Endothelial cell of umbilical vein (primary cell): ENCODE results near the gene FMNL2. TPM values are rescaled to one million over a fixed set of nuclear protein-coding genes. Genes with fewer than 3 reads are reported as not detected.

ENCODE experiments used
- BruUV-seq: library from RNA; stranded (reverse); fragments of 400-500 nt; replicated peaks from 2 replicates; lab custom pipeline; 2021; lab: Mats Ljungman, UMichigan
- CTCF ChIA-PET: fragments of 300-600, 350-600 bp; sonication (Branson Sonifier 250); formaldehyde crosslinking; loops from one replicate; lab custom pipeline; 2021; ENCODE audit warnings: antibody characterized with exemption, inconsistent platforms; lab: Charles Lee
- POLR2A ChIA-PET: fragments of 300-600, 350-600 bp; sonication (Branson Sonifier 250); formaldehyde crosslinking; loops from one replicate; lab custom pipeline; 2021; ENCODE audit warnings: antibody characterized with exemption, inconsistent platforms; lab: Charles Lee
- DNase-seq: peaks from one replicate; pipeline ENCODE4 v3.0.0-alpha.2; 2011; ENCODE audit warnings: low read depth, low spot score
- FAIRE-seq: peaks from 2 replicates; lab custom pipeline; 2011; peaks lifted over from hg19 to GRCh38; lab: Jason Lieb, UNC
- H2AFZ ChIP-seq: 2 replicates; pipeline ENCODE4 v1.6.0; 2012; ENCODE audit warnings: low read depth, low read length, control low read depth, inconsistent platforms
- H3K27ac ChIP-seq: 2 replicates; pipeline ENCODE4 v1.5.1; 2011; ENCODE audit warnings: low read depth, mild to moderate bottlenecking, control low read depth, low read length, moderate library complexity; ENCODE audit not compliant: insufficient read depth
- H3K27me3 ChIP-seq, 2 experiments: 2 replicates each; pipeline versions ENCODE4 v1.6.0 to v1.6.1; 2011; ENCODE audit warnings: low read length in 2 of 2, mixed read lengths in 1 of 2; ENCODE audit not compliant: control insufficient read depth in 2 of 2, insufficient read depth in 2 of 2
- H3K36me3 ChIP-seq, 2 experiments: 2 replicates in 1 of 2; 3 replicates in 1 of 2; pipeline ENCODE4 v1.5.1; 2011; ENCODE audit warnings: low read length in 2 of 2, mild to moderate bottlenecking in 1 of 2, moderate library complexity in 1 of 2; ENCODE audit not compliant: control insufficient read depth in 2 of 2, insufficient read depth in 2 of 2; ENCODE audit errors: extremely low read depth in 1 of 2
- H3K4me1 ChIP-seq: 3 replicates; pipeline ENCODE4 v1.5.1; 2011; ENCODE audit warnings: mild to moderate bottlenecking, low read length; ENCODE audit not compliant: control insufficient read depth, insufficient read depth; ENCODE audit errors: extremely low read depth
- H3K4me2 ChIP-seq: 2 replicates; pipeline ENCODE4 v1.6.1; 2011; ENCODE audit warnings: low read length, control low read depth, mixed read lengths; ENCODE audit not compliant: insufficient read depth
- H3K4me3 ChIP-seq, 3 experiments: fragments of 200-600 bp in 1 of 3; sonication (generic), shearing (Covaris generic) in 1 of 3; replicated peaks in 1 of 3; 2 replicates each; pipeline ENCODE4 v1.5.1; 2011 to 2016; ENCODE audit warnings: control low read depth in 3 of 3, low read length in 3 of 3, mild to moderate bottlenecking in 2 of 3, inconsistent platforms in 1 of 3, low read depth in 1 of 3, moderate library complexity in 1 of 3; ENCODE audit not compliant: insufficient read depth in 1 of 3
- H3K79me2 ChIP-seq: 2 replicates; pipeline ENCODE4 v1.6.0; 2012; ENCODE audit warnings: low read length, inconsistent platforms; ENCODE audit not compliant: control insufficient read depth, insufficient read depth
- H3K9ac ChIP-seq: replicated peaks from 2 replicates; pipeline ENCODE3; 2011; ENCODE audit warnings: low read length, control low read depth; ENCODE audit not compliant: insufficient read depth; ENCODE audit errors: extremely low read depth
- H3K9me1 ChIP-seq: replicated peaks from 3 replicates; pipeline ENCODE4 v1.6.0; 2011; ENCODE audit warnings: mild to moderate bottlenecking, low read length; ENCODE audit not compliant: control insufficient read depth, insufficient read depth; ENCODE audit errors: extremely low read depth
- H3K9me3 ChIP-seq: replicated peaks from 2 replicates; pipeline ENCODE4 v1.5.1; 2012; ENCODE audit warnings: low read length, inconsistent platforms; ENCODE audit not compliant: control insufficient read depth, insufficient read depth
- H4K20me1 ChIP-seq: replicated peaks from 2 replicates; pipeline ENCODE3; 2011; ENCODE audit warnings: mild to moderate bottlenecking, low read length; ENCODE audit not compliant: control insufficient read depth, insufficient read depth; ENCODE audit errors: extremely low read depth
- EZH2 ChIP-seq: IDR thresholded peaks from 2 replicates; pipeline ENCODE4 v1.6.1; 2012; ENCODE audit warnings: borderline replicate concordance, low read depth, mild to moderate bottlenecking, moderate library complexity, low read length, inconsistent platforms; ENCODE audit not compliant: severe bottlenecking
- FOS ChIP-seq: IDR thresholded peaks from 2 replicates; pipeline ENCODE4 v1.6.1; 2011; ENCODE audit warnings: mild to moderate bottlenecking, low read length, moderate library complexity, borderline replicate concordance; ENCODE audit not compliant: insufficient read depth
- GATA2 ChIP-seq: IDR thresholded peaks from 2 replicates; pipeline ENCODE4 v1.7.0; 2011; ENCODE audit warnings: low read depth, mild to moderate bottlenecking, moderate library complexity, mixed read lengths, low read length; ENCODE audit not compliant: insufficient read length, insufficient read depth
- JUN ChIP-seq: IDR thresholded peaks from 2 replicates; pipeline ENCODE4 v1.6.1; 2011; ENCODE audit warnings: borderline replicate concordance, low read depth; ENCODE audit not compliant: insufficient read length, insufficient read depth
- MAX ChIP-seq: IDR thresholded peaks from 2 replicates; pipeline ENCODE4 v1.6.1; 2011; ENCODE audit not compliant: insufficient read depth, insufficient read length
- MYC ChIP-seq: IDR thresholded peaks from one replicate; pipeline ENCODE4 v1.6.1; 2011; ENCODE audit warnings: mild to moderate bottlenecking, low read depth, low read length
- POLR2A ChIP-seq: IDR thresholded peaks from 2 replicates; pipeline ENCODE4 v1.6.1; 2012; ENCODE audit warnings: low read depth, mild to moderate bottlenecking, control low read depth, low read length
- POLR2AphosphoS5 ChIP-seq: IDR thresholded peaks from 2 replicates; pipeline ENCODE4 v1.6.1; 2012; ENCODE audit warnings: low read depth, mild to moderate bottlenecking, control low read depth, low read length, moderate library complexity; ENCODE audit not compliant: insufficient read depth
- dilution Hi-C: fragments of 300-500 bp; cut with MboI; formaldehyde crosslinking; loops from one replicate; pipeline ENCODE4 v1.15.0; 2019; ENCODE audit warnings: low sequenced_read_pairs; ENCODE audit not compliant: extremely low pct_ligation_motif_present
- intact Hi-C: fragments of 100-400 bp; cut with micrococcal nuclease; formaldehyde crosslinking; loops from one replicate; pipeline ENCODE4 v1.10.0; 2022
- polyA plus RNA-seq, 4 experiments: library from polyadenylated mRNA; depleted of rRNA in 3 of 4; stranded (reverse) in 3 of 4; unstranded in 1 of 4; fragments of >200 nt; gene quantifications; 2 replicates each; pipeline versions ENCODE4 v1.2.1 to v1.2.3, GENCODE V29; 2011 to 2012; ENCODE audit warnings: missing spikeins in 1 of 4
- total RNA-seq: library from RNA; stranded (reverse); gene quantifications from 2 replicates; pipeline ENCODE4 v1.2.3, GENCODE V29; 2021
- TF ChIP-seq, protein P1 (sequence below), 2 donors: IDR thresholded peaks; 1 replicate in 1 of 2; 2 replicates in 1 of 2; pipeline ENCODE4 v1.5.1; 2011; ENCODE audit warnings: low read length in 2 of 2, mild to moderate bottlenecking in 2 of 2, moderate library complexity in 2 of 2, control low read depth in 1 of 2, inconsistent platforms in 1 of 2, low read depth in 1 of 2; ENCODE audit not compliant: insufficient read depth in 1 of 2; ENCODE audit errors: extremely low read depth in 1 of 2

The FMNL2 gene
- total and polyA plus RNA-seq, 2 donors (not counting 3 experiments of a cell fraction or from before 2014, with no cell fraction given), result 8.3 to 28.0 TPM

DNA sequence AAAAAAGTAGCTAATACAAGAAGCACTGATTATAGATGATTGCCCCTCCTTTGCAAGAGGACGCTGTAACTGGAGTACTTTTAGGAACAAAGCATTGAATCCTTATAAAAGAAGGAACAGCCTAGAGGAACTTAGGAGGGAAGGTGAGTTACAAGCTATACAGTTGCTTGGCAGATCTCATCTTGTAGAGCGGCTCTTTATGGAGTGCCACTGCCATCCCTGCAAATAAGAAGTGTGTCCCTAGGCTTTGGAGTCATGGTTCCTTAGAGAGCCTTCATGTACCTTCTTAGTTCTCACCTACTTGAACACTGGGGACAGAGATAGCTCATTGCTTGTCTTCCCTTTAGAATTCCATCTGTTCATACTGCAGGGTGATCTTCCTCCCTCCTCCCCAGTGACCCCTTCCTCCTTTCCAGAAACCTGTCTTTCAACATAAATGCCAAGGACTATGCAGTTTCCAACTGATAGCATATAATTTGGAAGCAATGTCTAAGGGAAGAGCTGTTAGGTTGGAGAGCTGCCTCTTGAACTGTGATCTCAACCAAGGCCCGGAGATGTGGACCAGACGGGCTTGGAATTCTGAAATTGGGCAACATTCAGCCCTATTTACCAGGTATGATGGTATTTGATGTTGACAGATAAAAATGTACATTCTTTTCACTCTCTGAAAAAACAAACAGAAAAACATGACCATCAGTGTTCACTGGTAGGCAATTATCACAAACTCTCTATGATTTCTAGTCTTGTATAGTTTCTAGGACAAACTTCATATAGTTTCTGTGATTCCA is 7.5 kb downstream of the FMNL2 start:
- no peaks in the 10 kb centered on the region for H3K9me3 ChIP-seq

More for the DNA sequence above, 7.5 kb downstream of the FMNL2 start:
- CTCF ChIA-PET, result interaction anchor here (1.0 to 1.2 kb wide), 3 partner anchors 9 to 92 kb away, joined by 3 read pairs; no protein-coding TSS in a partner anchor
- Histone ChIP-seq H3K4me1 (peaks cover under 1% of the 10 kb centered on the region), H3K9ac (no peak overlapping the region), H3K36me3 (no peaks in the 10 kb centered on the region), H3K27me3 (no peaks in the 10 kb centered on the region), H3K9me1 (no peaks in the 10 kb centered on the region), H3K27ac (no peak overlapping the region), H3K4me3 (no peak overlapping the region), H3K79me2 (peaks cover 48% of the 10 kb centered on the region), H4K20me1 (no peaks in the 10 kb centered on the region), H2AFZ (no peak overlapping the region), H3K4me2 (no peak overlapping the region)
- dilution Hi-C loops, result no loop called here
- no TSS peak for BruUV-seq
- DNase-seq (no peak), FAIRE-seq (no peak)
- no peak for TF ChIP-seq EZH2
- TF ChIP-seq FOS, result no peak
- no peak for TF ChIP-seq POLR2AphosphoS5
- TF ChIP-seq MAX, result no peak
- TF ChIP-seq GATA2, result no peak
- no peak for TF ChIP-seq MYC
- TF ChIP-seq, protein P1, sequence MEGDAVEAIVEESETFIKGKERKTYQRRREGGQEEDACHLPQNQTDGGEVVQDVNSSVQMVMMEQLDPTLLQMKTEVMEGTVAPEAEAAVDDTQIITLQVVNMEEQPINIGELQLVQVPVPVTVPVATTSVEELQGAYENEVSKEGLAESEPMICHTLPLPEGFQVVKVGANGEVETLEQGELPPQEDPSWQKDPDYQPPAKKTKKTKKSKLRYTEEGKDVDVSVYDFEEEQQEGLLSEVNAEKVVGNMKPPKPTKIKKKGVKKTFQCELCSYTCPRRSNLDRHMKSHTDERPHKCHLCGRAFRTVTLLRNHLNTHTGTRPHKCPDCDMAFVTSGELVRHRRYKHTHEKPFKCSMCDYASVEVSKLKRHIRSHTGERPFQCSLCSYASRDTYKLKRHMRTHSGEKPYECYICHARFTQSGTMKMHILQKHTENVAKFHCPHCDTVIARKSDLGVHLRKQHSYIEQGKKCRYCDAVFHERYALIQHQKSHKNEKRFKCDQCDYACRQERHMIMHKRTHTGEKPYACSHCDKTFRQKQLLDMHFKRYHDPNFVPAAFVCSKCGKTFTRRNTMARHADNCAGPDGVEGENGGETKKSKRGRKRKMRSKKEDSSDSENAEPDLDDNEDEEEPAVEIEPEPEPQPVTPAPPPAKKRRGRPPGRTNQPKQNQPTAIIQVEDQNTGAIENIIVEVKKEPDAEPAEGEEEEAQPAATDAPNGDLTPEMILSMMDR (IDR thresholded peaks at IDR 0.05; ENCODE audit: extremely low read depth in 1 of 2, insufficient read depth in 1 of 2, low read depth in 1 of 2, low read length in 2 of 2), result no peak
- TF ChIP-seq POLR2A, result no peak
- TF ChIP-seq JUN, result no peak
- POLR2A ChIA-PET, result no interaction called here
- intact Hi-C loops, result no loop called here
